GM18519 (cell line): ENCODE data around the gene GRIN2C.

Experiments used
- ATAC-seq: cut with Tn5 transposase; IDR thresholded peaks from one replicate; pipeline ENCODE4 v1.9.1; 2021; ENCODE audit warnings: mild to moderate bottlenecking, moderate library complexity; ENCODE audit not compliant: unreplicated experiment, low FRiP score

Gene GRIN2C

GRCh38 chr17:74804683-74805082 lies 55.0 kb downstream of the GRIN2C start:
- ATAC-seq: no peak

- ATAC-seq: no peak
Observed at GRCh38 chr17:74803971-74804370, 55.7 kb downstream of the GRIN2C start.

GRCh38 chr17:74803388-74803930 lies 56.2 kb downstream of the GRIN2C start:
- ATAC-seq: no peak

- ATAC-seq: no peak
Observed at GRCh38 chr17:74801896-74802295, 57.8 kb downstream of the GRIN2C start.

GRCh38 chr17:74800531-74800930 lies 59.2 kb downstream of the GRIN2C start:
- ATAC-seq: no peak

- no peak for ATAC-seq
Observed at GRCh38 chr17:74799097-74799496, 60.6 kb downstream of the GRIN2C start.

- no peak for ATAC-seq
Observed at GRCh38 chr17:74798239-74798707, 61.4 kb downstream of the GRIN2C start.

- no peak for ATAC-seq
Observed at GRCh38 chr17:74797824-74798223, 61.9 kb downstream of the GRIN2C start.

- no peak for ATAC-seq
Observed at GRCh38 chr17:74796866-74797265, 62.8 kb downstream of the GRIN2C start.

- no peak for ATAC-seq
Observed at GRCh38 chr17:74796211-74796610, 63.5 kb downstream of the GRIN2C start.

GRCh38 chr17:74795327-74796020 lies 64.2 kb downstream of the GRIN2C start:
- no peak for ATAC-seq

GRCh38 chr17:74792586-74793105 lies 67.0 kb downstream of the GRIN2C start:
- ATAC-seq: no peak
